ENCODE data around the gene CORO1C. TPM values are rescaled to one million over a fixed set of nuclear protein-coding genes. Genes with fewer than 3 reads are reported as not detected.

Gene CORO1C
- polyA plus RNA-seq, 2 of the 4 experiments (the other 2 are of a cell fraction) = 166 to 245 TPM

DNA sequence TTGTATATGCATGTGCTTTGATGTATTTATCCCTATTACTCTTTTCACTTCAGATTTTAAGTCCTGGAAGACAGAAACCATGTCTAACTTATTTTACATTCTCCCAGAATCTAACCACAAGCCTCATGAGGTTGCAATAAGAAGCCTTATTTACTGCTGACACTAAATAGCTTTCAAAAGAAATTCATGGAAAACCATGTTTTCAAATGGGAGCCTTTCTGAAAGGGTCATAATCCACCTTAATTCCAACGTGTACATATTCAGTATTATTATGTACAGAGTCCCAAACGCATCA, 34.4 kb downstream of the CORO1C start:
- H3K4me3 ChIP-seq = no peak overlapping the region
- 69% methylated on average over 2 of the region's 2 CpGs for WGBS (ENCODE audit: missing lambda C conversion rate)
- TF ChIP-seq CBX2 (IDR thresholded peaks at IDR 0.05; ENCODE audit: borderline replicate concordance, low read depth) = no peak
- TF ChIP-seq POLR2A (IDR thresholded peaks at IDR 0.05; ENCODE audit: low read length) = no peak
- TF ChIP-seq, protein P1, sequence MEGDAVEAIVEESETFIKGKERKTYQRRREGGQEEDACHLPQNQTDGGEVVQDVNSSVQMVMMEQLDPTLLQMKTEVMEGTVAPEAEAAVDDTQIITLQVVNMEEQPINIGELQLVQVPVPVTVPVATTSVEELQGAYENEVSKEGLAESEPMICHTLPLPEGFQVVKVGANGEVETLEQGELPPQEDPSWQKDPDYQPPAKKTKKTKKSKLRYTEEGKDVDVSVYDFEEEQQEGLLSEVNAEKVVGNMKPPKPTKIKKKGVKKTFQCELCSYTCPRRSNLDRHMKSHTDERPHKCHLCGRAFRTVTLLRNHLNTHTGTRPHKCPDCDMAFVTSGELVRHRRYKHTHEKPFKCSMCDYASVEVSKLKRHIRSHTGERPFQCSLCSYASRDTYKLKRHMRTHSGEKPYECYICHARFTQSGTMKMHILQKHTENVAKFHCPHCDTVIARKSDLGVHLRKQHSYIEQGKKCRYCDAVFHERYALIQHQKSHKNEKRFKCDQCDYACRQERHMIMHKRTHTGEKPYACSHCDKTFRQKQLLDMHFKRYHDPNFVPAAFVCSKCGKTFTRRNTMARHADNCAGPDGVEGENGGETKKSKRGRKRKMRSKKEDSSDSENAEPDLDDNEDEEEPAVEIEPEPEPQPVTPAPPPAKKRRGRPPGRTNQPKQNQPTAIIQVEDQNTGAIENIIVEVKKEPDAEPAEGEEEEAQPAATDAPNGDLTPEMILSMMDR (IDR thresholded peaks at IDR 0.05) = no peak
- no peak for TF ChIP-seq EHMT2 (IDR thresholded peaks at IDR 0.05; ENCODE audit: low read depth)
- no peak for TF ChIP-seq RARB (CRISPR knock-in tag; IDR thresholded peaks at IDR 0.05)
- TF ChIP-seq PHF8 (IDR thresholded peaks at IDR 0.05; ENCODE audit: borderline replicate concordance, low read depth) = no peak
- no peak for TF ChIP-seq NPAS2 (CRISPR knock-in tag; IDR thresholded peaks at IDR 0.05; ENCODE audit: borderline replicate concordance)
- no peak for TF ChIP-seq GATA3 (IDR thresholded peaks at IDR 0.05; ENCODE audit: borderline replicate concordance)
- no peak for TF ChIP-seq RFX5 (IDR thresholded peaks at IDR 0.05)
- no peak for TF ChIP-seq KDM1A (IDR thresholded peaks at IDR 0.05; ENCODE audit: low read depth)
- no peak for TF ChIP-seq ESRRA (IDR thresholded peaks at IDR 0.05; ENCODE audit: borderline replicate concordance, low read length)
- TF ChIP-seq KDM5A (IDR thresholded peaks at IDR 0.05) = no peak
- ChIA-PET CTCF (interaction anchor here (0.7 to 1.4 kb wide), 2 partner anchors 26 to 71 kb away, joined by 3 read pairs; no protein-coding TSS in a partner anchor), POLR2A (no interaction called here)
- peaks cover 71% of the 10 kb centered on the region for H3K4me1 ChIP-seq
- DNase-seq (ENCODE audit: low read depth in 1 of 2, low spot score in 1 of 2) = no peak
- no peaks in the 10 kb centered on the region for H3K9me3 ChIP-seq
- H3K27ac ChIP-seq = peak overlapping the region in 1 of 2 experiments; percentile 44; a peak in 1 of 6 replicates
- no peak for ATAC-seq
- H3K4me2 ChIP-seq = no peak overlapping the region
- no peak for FAIRE-seq

DNA sequence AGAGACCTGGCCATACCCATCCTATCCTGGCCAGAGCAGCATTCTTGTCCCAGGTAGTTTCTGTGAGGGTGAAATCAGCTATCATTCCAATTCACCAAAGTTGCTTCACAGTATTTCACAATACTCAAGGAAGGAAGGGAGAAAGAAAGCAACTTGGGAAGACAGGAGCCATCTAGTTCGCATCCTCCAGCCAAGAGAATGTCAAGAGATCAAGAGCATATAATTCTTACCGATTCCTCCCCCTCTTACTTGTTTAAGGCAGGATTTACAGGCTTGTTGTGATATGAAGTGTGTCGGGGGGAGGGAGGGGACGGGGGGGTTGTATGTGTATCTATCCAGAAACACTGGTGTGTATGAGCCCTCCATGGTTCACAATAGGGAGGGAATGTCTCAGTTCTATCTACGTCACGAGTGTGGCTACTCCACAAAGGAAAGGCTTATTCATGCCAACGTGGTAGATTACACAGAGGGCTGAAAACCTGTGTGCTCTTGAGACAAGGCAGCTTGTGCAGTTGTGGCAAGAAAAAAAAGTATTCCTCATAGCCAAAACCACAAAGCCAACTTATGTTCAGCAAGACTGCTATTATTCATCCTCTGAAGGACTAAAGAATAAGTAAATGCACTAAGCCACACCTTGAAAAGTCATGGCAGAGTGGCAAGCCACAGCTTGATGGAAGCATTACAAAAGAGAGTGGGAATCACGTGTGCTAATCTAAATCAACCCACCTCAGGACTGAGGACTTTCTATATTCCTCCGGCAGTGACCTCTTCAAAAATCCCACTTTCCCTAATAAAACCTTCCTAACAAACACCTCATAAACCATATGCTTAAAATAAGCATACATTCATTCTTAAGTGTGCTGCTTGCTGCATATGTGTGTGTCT, 35.0 kb downstream of the CORO1C start:
- ATAC-seq = no peak
- 0 out of 3 replicates have a peak overlapping the region, but pooled peaks have one; percentile 5 for H3K4me2 ChIP-seq
- peak overlapping the region in 1 of 2 experiments; percentile 44; a peak in 4 of 6 replicates for H3K27ac ChIP-seq
- no peak for FAIRE-seq
- no peaks in the 10 kb centered on the region for H3K9me3 ChIP-seq
- peak; percentile 62 to 70; a peak in 2 of 4 replicates for TF ChIP-seq CEBPB (IDR thresholded peaks at IDR 0.05)
- TF ChIP-seq, protein P2, sequence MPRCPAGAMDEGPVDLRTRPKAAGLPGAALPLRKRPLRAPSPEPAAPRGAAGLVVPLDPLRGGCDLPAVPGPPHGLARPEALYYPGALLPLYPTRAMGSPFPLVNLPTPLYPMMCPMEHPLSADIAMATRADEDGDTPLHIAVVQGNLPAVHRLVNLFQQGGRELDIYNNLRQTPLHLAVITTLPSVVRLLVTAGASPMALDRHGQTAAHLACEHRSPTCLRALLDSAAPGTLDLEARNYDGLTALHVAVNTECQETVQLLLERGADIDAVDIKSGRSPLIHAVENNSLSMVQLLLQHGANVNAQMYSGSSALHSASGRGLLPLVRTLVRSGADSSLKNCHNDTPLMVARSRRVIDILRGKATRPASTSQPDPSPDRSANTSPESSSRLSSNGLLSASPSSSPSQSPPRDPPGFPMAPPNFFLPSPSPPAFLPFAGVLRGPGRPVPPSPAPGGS (IDR thresholded peaks at IDR 0.05) = no peak
- CTCF ChIA-PET = interaction anchor here (0.7 to 13.5 kb wide), 4 partner anchors 27 to 72 kb away, joined by 3 to 127 read pairs (median 3); partner anchors contain the start of gene CORO1C
- peaks cover 66% of the 10 kb centered on the region for H3K4me1 ChIP-seq
- WGBS (ENCODE audit: missing lambda C conversion rate) = 81% methylated on average over 9 of the region's 9 CpGs
- POLR2A ChIA-PET = interaction anchor here (0.6 to 0.7 kb wide), 2 partner anchors 21 to 399 kb away, joined by 3 to 10 read pairs; no protein-coding TSS in a partner anchor
- DNase-seq (ENCODE audit: low read depth in 1 of 2, low spot score in 1 of 2) = no peak
- H3K4me3 ChIP-seq = no peak overlapping the region

DNA sequence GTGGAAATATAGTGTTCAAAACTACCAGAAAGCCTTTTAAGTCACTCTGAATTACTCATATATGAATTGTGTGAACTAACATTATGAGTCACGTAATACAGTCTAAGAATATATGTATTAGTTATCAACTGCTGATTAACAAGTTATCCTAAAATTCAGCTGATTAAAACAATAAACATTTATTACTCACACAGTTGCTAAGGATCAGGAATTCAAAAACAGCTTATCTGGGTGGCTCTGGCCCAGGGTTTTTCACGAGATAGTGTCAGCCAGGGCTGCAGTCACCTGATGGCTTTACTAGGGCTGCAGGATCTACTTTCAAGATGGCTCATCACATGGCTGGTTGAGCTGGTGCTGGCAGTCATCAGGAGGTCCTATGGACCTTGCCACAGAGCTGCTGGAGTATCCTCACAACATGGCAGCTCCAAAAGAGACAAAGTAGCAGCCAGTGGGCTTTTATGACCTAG, 36.5 kb downstream of the CORO1C start:
- peak overlapping the region in 1 of 2 experiments; percentile 34; a peak in 1 of 6 replicates for H3K27ac ChIP-seq
- ATAC-seq (no peak), FAIRE-seq (no peak), DNase-seq (ENCODE audit: low read depth in 1 of 2, low spot score in 1 of 2) (no peak)
- H3K4me1 ChIP-seq = peaks cover 72% of the 10 kb centered on the region
- H3K9me3 ChIP-seq = no peaks in the 10 kb centered on the region
- no peak overlapping the region for H3K4me2 ChIP-seq
- H3K4me3 ChIP-seq = no peak overlapping the region
- WGBS (ENCODE audit: missing lambda C conversion rate) = 73% methylated on average over 2 of the region's 2 CpGs
- ChIA-PET CTCF (interaction anchor here (0.6 to 13.5 kb wide), 4 partner anchors 12 to 30 kb away, joined by 3 to 127 read pairs (median 5); no protein-coding TSS in a partner anchor), POLR2A (no interaction called here)
- TF ChIP-seq ZFP36 (IDR thresholded peaks at IDR 0.05; ENCODE audit: borderline replicate concordance, partially characterized antibody) (no peak), NPAS2 (CRISPR knock-in tag; IDR thresholded peaks at IDR 0.05; ENCODE audit: borderline replicate concordance) (no peak), MAZ (IDR thresholded peaks at IDR 0.05; ENCODE audit: borderline replicate concordance, low read depth, low read length) (no peak), CBX2 (IDR thresholded peaks at IDR 0.05; ENCODE audit: borderline replicate concordance, low read depth) (no peak), JUN (IDR thresholded peaks at IDR 0.05) (no peak), BHLHE40 (IDR thresholded peaks at IDR 0.05; ENCODE audit: low read depth, low read length) (no peak), JUNB (IDR thresholded peaks at IDR 0.05) (no peak), FOSL2 (IDR thresholded peaks at IDR 0.05) (no peak), FOSL2 (CRISPR knock-in tag; IDR thresholded peaks at IDR 0.05) (peak; percentile 69), RFX5 (IDR thresholded peaks at IDR 0.05) (no peak), HDAC2 (IDR thresholded peaks at IDR 0.05) (no peak), TFCP2L1 (CRISPR knock-in tag; IDR thresholded peaks at IDR 0.05) (no peak)
- TF ChIP-seq, protein P3, sequence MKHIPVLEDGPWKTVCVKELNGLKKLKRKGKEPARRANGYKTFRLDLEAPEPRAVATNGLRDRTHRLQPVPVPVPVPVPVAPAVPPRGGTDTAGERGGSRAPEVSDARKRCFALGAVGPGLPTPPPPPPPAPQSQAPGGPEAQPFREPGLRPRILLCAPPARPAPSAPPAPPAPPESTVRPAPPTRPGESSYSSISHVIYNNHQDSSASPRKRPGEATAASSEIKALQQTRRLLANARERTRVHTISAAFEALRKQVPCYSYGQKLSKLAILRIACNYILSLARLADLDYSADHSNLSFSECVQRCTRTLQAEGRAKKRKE (CRISPR knock-in tag; IDR thresholded peaks at IDR 0.05; ENCODE audit: low read depth) = no peak
- TF ChIP-seq, protein P4, sequence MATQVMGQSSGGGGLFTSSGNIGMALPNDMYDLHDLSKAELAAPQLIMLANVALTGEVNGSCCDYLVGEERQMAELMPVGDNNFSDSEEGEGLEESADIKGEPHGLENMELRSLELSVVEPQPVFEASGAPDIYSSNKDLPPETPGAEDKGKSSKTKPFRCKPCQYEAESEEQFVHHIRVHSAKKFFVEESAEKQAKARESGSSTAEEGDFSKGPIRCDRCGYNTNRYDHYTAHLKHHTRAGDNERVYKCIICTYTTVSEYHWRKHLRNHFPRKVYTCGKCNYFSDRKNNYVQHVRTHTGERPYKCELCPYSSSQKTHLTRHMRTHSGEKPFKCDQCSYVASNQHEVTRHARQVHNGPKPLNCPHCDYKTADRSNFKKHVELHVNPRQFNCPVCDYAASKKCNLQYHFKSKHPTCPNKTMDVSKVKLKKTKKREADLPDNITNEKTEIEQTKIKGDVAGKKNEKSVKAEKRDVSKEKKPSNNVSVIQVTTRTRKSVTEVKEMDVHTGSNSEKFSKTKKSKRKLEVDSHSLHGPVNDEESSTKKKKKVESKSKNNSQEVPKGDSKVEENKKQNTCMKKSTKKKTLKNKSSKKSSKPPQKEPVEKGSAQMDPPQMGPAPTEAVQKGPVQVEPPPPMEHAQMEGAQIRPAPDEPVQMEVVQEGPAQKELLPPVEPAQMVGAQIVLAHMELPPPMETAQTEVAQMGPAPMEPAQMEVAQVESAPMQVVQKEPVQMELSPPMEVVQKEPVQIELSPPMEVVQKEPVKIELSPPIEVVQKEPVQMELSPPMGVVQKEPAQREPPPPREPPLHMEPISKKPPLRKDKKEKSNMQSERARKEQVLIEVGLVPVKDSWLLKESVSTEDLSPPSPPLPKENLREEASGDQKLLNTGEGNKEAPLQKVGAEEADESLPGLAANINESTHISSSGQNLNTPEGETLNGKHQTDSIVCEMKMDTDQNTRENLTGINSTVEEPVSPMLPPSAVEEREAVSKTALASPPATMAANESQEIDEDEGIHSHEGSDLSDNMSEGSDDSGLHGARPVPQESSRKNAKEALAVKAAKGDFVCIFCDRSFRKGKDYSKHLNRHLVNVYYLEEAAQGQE (IDR thresholded peaks at IDR 0.05) = no peak
- TF ChIP-seq, protein P5, sequence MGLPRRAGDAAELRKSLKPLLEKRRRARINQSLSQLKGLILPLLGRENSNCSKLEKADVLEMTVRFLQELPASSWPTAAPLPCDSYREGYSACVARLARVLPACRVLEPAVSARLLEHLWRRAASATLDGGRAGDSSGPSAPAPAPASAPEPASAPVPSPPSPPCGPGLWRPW (IDR thresholded peaks at IDR 0.05) = no peak
